Caco-2 (cell line): Measurements from ENCODE around the gene BCORL1. TPM values are rescaled to one million over a fixed set of nuclear protein-coding genes. Genes with fewer than 3 reads are reported as not detected.

Experiments used
- BruUV-seq: library from RNA; stranded (reverse); fragments of 400-500 nt; replicated peaks from 2 replicates; lab custom pipeline; 2021; lab: Mats Ljungman, UMichigan
- CTCF ChIA-PET: fragments of 300-600 bp; sonication (Branson Sonifier 250); formaldehyde crosslinking; loops from one replicate; lab custom pipeline; 2022; ENCODE audit warnings: antibody characterized with exemption; lab: Charles Lee
- POLR2A ChIA-PET: fragments of 300-600 bp; sonication (Branson Sonifier 250); formaldehyde crosslinking; loops from one replicate; lab custom pipeline; 2022; ENCODE audit warnings: antibody characterized with exemption; lab: Charles Lee
- DNase-seq, 2 experiments: peaks; one replicate each; pipeline versions ENCODE4 v3.0.0 to v3.0.0-alpha.2; 2020 to 2022
- H3K27me3 ChIP-seq: replicated peaks from 2 replicates; pipeline ENCODE4 v1.6.0; 2011; ENCODE audit warnings: low read length; ENCODE audit not compliant: control insufficient read depth, insufficient read depth
- H3K36me3 ChIP-seq: 2 replicates; pipeline ENCODE4 v1.5.1; 2011; ENCODE audit warnings: low read length; ENCODE audit not compliant: control insufficient read depth, insufficient read depth
- H3K4me1 ChIP-seq: fragments of 250-450 bp; sonication (Bioruptor Pico); 2 replicates; pipeline ENCODE4 v1.5.1; 2020; ENCODE audit warnings: mild to moderate bottlenecking
- H3K4me3 ChIP-seq: 2 replicates; pipeline ENCODE4 v1.5.1; 2011; ENCODE audit warnings: low read depth, mild to moderate bottlenecking, control low read depth, low read length
- H3K9me3 ChIP-seq: fragments of 250-450 bp; sonication (Bioruptor Pico); 2 replicates; pipeline ENCODE4 v1.5.1; 2020; ENCODE audit warnings: mild to moderate bottlenecking, moderate library complexity
- H3K27ac Mint-ChIP-seq: one replicate; pipeline ENCODE4 v1.8.0; 2022; ENCODE audit warnings: mixed read lengths; ENCODE audit not compliant: unreplicated experiment
- H3K27me3 Mint-ChIP-seq: one replicate; pipeline ENCODE4 v1.8.0; 2022; ENCODE audit warnings: mixed read lengths; ENCODE audit not compliant: insufficient read depth, unreplicated experiment
- H3K36me3 Mint-ChIP-seq: one replicate; pipeline ENCODE4 v1.8.0; 2022; ENCODE audit warnings: mild to moderate bottlenecking, mixed read lengths; ENCODE audit not compliant: insufficient read depth, unreplicated experiment
- H3K4me1 Mint-ChIP-seq: one replicate; pipeline ENCODE4 v1.8.0; 2022; ENCODE audit warnings: low read depth, mixed read lengths; ENCODE audit not compliant: unreplicated experiment
- H3K4me3 Mint-ChIP-seq: one replicate; pipeline ENCODE4 v1.8.0; 2022; ENCODE audit warnings: mild to moderate bottlenecking, moderate library complexity, mixed read lengths; ENCODE audit not compliant: unreplicated experiment
- H3K9me3 Mint-ChIP-seq: one replicate; pipeline ENCODE4 v1.8.0; 2022; ENCODE audit warnings: mixed read lengths; ENCODE audit not compliant: unreplicated experiment
- CTCF ChIP-seq, 2 experiments: fragments of 200-600 bp in 1 of 2; IDR thresholded peaks; 1 replicate in 1 of 2; 2 replicates in 1 of 2; pipeline versions ENCODE4 v1.5.1 to v1.8.0; 2011 to 2022; ENCODE audit warnings: antibody characterized with exemption in 1 of 2, control low read depth in 1 of 2, inconsistent platforms in 1 of 2, low read depth in 1 of 2, low read length in 1 of 2, mild to moderate bottlenecking in 1 of 2, moderate library complexity in 1 of 2; ENCODE audit not compliant: insufficient read depth in 1 of 2, severe bottlenecking in 1 of 2, unreplicated experiment in 1 of 2
- intact Hi-C: fragments of 100-400 bp; cut with micrococcal nuclease; formaldehyde crosslinking; loops from one replicate; pipeline ENCODE4 v1.10.0; 2022; ENCODE audit not compliant: unreplicated experiment
- total RNA-seq: library from RNA; stranded (reverse); gene quantifications from 2 replicates; pipeline ENCODE4 v1.2.3, GENCODE V29; 2022

Gene BCORL1
- total RNA-seq, 1 experiment from 2014 or later: 19.8 TPM

- no peak overlapping the region for H3K27ac Mint-ChIP-seq
- no peak for DNase-seq
- no peaks in the 10 kb centered on the region for H3K9me3 ChIP-seq
- no peaks in the 10 kb centered on the region for H3K9me3 Mint-ChIP-seq
- no peaks in the 10 kb centered on the region for H3K27me3 Mint-ChIP-seq
- H3K4me3 ChIP-seq: no peak overlapping the region
- ChIA-PET CTCF (no interaction called here), POLR2A (no interaction called here)
- H3K36me3 Mint-ChIP-seq: peaks cover 27% of the 10 kb centered on the region
- no peaks in the 10 kb centered on the region for H3K4me1 ChIP-seq
- no peak overlapping the region for H3K4me3 Mint-ChIP-seq
- H3K27me3 ChIP-seq: no peaks in the 10 kb centered on the region
- no peaks in the 10 kb centered on the region for H3K4me1 Mint-ChIP-seq
- no TSS peak for BruUV-seq
- H3K36me3 ChIP-seq: no peaks in the 10 kb centered on the region
- no peak for TF ChIP-seq CTCF (IDR thresholded peaks at IDR 0.05; ENCODE audit: insufficient read depth in 1 of 2, low read depth in 1 of 2, low read length in 1 of 2, severe bottlenecking in 1 of 2, unreplicated experiment in 1 of 2)
- intact Hi-C loops: no loop called here
Measured at GRCh38 chrX:130015181-130015580, 32.7 kb downstream of the BCORL1 start.

- Mint-ChIP-seq H3K27ac (no peak overlapping the region), H3K36me3 (peaks cover 39% of the 10 kb centered on the region), H3K27me3 (no peaks in the 10 kb centered on the region), H3K4me1 (no peaks in the 10 kb centered on the region), H3K4me3 (no peak overlapping the region), H3K9me3 (no peaks in the 10 kb centered on the region)
- no peak overlapping the region for H3K4me3 ChIP-seq
- no peak for TF ChIP-seq CTCF (IDR thresholded peaks at IDR 0.05; ENCODE audit: insufficient read depth in 1 of 2, low read depth in 1 of 2, low read length in 1 of 2, severe bottlenecking in 1 of 2, unreplicated experiment in 1 of 2)
- DNase-seq: no peak
- POLR2A ChIA-PET: no interaction called here
- no peaks in the 10 kb centered on the region for H3K4me1 ChIP-seq
- no peaks in the 10 kb centered on the region; the same call in 1 of the 2 replicates for H3K36me3 ChIP-seq
- intact Hi-C loops: no loop called here
- CTCF ChIA-PET: interaction anchor here (0.7 kb wide), 1 partner anchor 18 kb away, joined by 3 read pairs; no protein-coding TSS in a partner anchor
- no TSS peak for BruUV-seq
- H3K27me3 ChIP-seq: no peaks in the 10 kb centered on the region
- no peaks in the 10 kb centered on the region for H3K9me3 ChIP-seq
Measured at GRCh38 chrX:130018143-130018542, 35.7 kb downstream of the BCORL1 start.

GRCh38 chrX:130020661-130021324 is 38.4 kb downstream of the BCORL1 start:
- Mint-ChIP-seq H3K36me3 (peaks cover 29% of the 10 kb centered on the region), H3K27ac (no peak overlapping the region), H3K4me1 (no peaks in the 10 kb centered on the region), H3K27me3 (no peaks in the 10 kb centered on the region), H3K9me3 (no peaks in the 10 kb centered on the region), H3K4me3 (no peak overlapping the region)
- no TSS peak for BruUV-seq
- no peak for DNase-seq
- ChIA-PET POLR2A (no interaction called here), CTCF (no interaction called here)
- H3K9me3 ChIP-seq: no peaks in the 10 kb centered on the region
- H3K4me1 ChIP-seq: no peaks in the 10 kb centered on the region
- no peaks in the 10 kb centered on the region for H3K27me3 ChIP-seq
- H3K36me3 ChIP-seq: no peaks in the 10 kb centered on the region; the same call in 1 of the 2 replicates
- intact Hi-C loops: no loop called here
- H3K4me3 ChIP-seq: no peak overlapping the region
- no peak for TF ChIP-seq CTCF (IDR thresholded peaks at IDR 0.05; ENCODE audit: insufficient read depth in 1 of 2, low read depth in 1 of 2, low read length in 1 of 2, severe bottlenecking in 1 of 2, unreplicated experiment in 1 of 2)
